Gastrocnemius medialis (tissue), 4 donors: ENCODE results near the gene CHRD.

Experiments used
- POLR2A ChIP-seq, 2 donors: fragments of 450-650 bp; IDR thresholded peaks; one replicate each; pipeline ENCODE4 v1.6.1; 2017; ENCODE audit warnings: antibody characterized with exemption in 2 of 2, mild to moderate bottlenecking in 2 of 2, moderate library complexity in 2 of 2
- TF ChIP-seq, protein P1 (sequence below), 5 experiments: fragments of 450-650 bp in 3 of 5; fragments of 200-600 bp in 2 of 5; sonication (generic) in 2 of 5; IDR thresholded peaks in 4 of 5; conservative IDR thresholded peaks in 1 of 5; 1 replicate in 4 of 5; 2 replicates in 1 of 5; pipeline ENCODE4 v1.5.1; 2016 to 2019; ENCODE audit warnings: antibody characterized with exemption in 5 of 5, mild to moderate bottlenecking in 3 of 5, moderate library complexity in 3 of 5

DNA sequence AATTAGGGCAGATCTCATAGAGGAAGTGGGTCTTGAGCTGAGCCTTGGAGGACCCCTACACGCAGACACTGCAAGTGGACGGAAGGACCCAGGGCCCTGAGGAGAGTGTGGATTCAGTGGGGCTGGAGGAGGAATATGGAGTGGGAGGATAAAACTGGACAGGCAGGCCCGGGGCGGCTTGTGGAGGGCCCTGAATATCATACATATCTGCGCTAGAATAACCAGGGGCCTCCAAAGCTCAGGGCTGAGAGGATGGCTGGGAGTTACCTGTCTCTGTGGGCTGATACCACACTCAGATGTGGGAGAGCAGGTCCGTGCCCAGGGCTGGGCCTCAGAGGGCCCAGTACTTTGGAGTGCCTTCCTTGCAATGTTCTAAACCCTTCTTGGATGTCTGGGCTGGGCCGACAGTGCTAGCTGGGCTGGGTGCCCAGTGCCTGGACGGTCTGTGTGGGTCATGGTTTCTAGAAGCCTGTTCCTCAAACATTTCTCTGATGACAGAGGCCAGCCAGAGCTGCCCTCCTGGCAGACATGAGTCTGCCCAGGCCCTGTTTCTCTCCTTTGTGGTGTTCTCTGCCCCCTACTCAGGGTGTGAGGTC, 29.6 kb downstream of the CHRD start:
- no peak for TF ChIP-seq POLR2A (IDR thresholded peaks at IDR 0.05)
- TF ChIP-seq, protein P1, sequence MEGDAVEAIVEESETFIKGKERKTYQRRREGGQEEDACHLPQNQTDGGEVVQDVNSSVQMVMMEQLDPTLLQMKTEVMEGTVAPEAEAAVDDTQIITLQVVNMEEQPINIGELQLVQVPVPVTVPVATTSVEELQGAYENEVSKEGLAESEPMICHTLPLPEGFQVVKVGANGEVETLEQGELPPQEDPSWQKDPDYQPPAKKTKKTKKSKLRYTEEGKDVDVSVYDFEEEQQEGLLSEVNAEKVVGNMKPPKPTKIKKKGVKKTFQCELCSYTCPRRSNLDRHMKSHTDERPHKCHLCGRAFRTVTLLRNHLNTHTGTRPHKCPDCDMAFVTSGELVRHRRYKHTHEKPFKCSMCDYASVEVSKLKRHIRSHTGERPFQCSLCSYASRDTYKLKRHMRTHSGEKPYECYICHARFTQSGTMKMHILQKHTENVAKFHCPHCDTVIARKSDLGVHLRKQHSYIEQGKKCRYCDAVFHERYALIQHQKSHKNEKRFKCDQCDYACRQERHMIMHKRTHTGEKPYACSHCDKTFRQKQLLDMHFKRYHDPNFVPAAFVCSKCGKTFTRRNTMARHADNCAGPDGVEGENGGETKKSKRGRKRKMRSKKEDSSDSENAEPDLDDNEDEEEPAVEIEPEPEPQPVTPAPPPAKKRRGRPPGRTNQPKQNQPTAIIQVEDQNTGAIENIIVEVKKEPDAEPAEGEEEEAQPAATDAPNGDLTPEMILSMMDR (IDR thresholded peaks at IDR 0.05 in 4 of 5, conservative IDR thresholded peaks at IDR 0.05 in 1 of 5): no peak
